HAP-1 (cell line): ENCODE measurements around the gene IL13RA1.
A peak's percentile ranks its signal among the peaks of the same experiment; 100 is the strongest.

Source experiments
- DNase-seq, 2 experiments: peaks; one replicate each; pipeline ENCODE4 v3.0.0-alpha.2; 2016 to 2020; ENCODE audit warnings: low spot score in 2 of 2
- H3K27me3 ChIP-seq: fragments of 250-450 bp; sonication (Bioruptor Pico); 2 replicates; pipeline ENCODE4 v1.5.1; 2020; ENCODE audit warnings: low read depth, mild to moderate bottlenecking, moderate library complexity
- H3K36me3 ChIP-seq: fragments of 250-450 bp; sonication (Bioruptor Pico); replicated peaks from 2 replicates; pipeline ENCODE4 v1.5.1; 2020; ENCODE audit warnings: mild to moderate bottlenecking
- H3K4me1 ChIP-seq: fragments of 250-450 bp; sonication (Bioruptor Pico); 2 replicates; pipeline ENCODE4 v1.5.1; 2020; ENCODE audit warnings: mild to moderate bottlenecking
- H3K4me3 ChIP-seq: fragments of 250-450 bp; sonication (Bioruptor Pico); 2 replicates; pipeline ENCODE4 v1.5.1; 2020; ENCODE audit warnings: mild to moderate bottlenecking, moderate library complexity
- H3K9me3 ChIP-seq: fragments of 250-450 bp; sonication (Bioruptor Pico); 2 replicates; pipeline ENCODE4 v1.5.1; 2020; ENCODE audit warnings: mild to moderate bottlenecking, moderate library complexity
- in situ Hi-C: fragments of 300-500 bp; cut with MboI; formaldehyde crosslinking; loops from 3 replicates; pipeline ENCODE4 v1.14.3; 2020; ENCODE audit warnings: low sequenced_read_pairs, inconsistent platforms, mixed read lengths

IL13RA1 gene

DNA sequence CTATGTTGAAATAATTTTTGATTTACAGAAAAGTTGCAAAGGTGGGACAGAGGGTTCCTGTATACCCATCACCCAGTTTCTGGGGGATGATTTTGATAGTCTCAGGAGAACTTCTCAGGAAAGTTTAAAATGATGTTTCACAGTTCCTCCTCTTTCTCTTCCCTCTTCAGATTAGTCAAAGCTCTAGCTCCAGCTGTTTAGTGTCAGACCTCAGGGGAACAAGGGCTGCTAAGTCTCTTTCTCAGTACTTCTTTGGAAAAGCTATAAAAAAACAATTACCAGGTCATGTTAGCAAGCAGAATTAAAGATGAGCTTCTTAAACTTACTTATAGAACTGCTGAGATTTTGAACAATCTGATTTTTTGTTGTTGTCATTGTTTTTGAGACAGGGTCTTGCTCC, 12.2 kb downstream of the IL13RA1 start:
- in situ Hi-C loops: no loop called here
- H3K4me3 ChIP-seq: no peak overlapping the region
- H3K27me3 ChIP-seq: no peaks in the 10 kb centered on the region
- H3K36me3 ChIP-seq: no peaks in the 10 kb centered on the region; the same call in 1 of the 2 replicates
- H3K4me1 ChIP-seq: no peaks in the 10 kb centered on the region
- DNase-seq: no peak
- H3K9me3 ChIP-seq: no peaks in the 10 kb centered on the region

GRCh38 chrX:118740276-118740889, 13.0 kb downstream of the IL13RA1 start:
- Histone ChIP-seq H3K4me1 (no peaks in the 10 kb centered on the region), H3K4me3 (no peak overlapping the region), H3K9me3 (no peaks in the 10 kb centered on the region), H3K27me3 (no peaks in the 10 kb centered on the region), H3K36me3 (no peaks in the 10 kb centered on the region; the same call in 1 of the 2 replicates)
- in situ Hi-C loops: no loop called here
- no peak for DNase-seq

DNA sequence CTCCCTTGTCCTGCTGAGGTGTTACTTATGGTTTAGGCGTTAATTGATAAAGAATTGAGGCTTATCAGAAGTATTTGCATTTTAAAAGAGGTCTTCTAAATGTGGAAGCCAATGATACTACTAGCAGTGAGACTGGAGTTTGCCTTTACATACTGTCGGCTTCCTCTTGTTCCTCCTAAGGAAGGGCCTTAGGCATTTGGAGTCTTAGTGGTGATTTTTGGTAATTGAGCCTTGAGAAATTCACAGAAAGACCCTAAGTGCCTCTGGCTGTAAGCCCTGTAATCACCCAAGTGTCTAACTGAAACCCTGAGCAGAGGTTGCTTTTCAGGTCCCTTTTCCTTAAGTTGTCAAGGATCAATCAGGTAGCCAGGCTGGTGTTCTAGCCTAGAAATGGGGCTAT, 14.8 kb downstream of the IL13RA1 start:
- in situ Hi-C loops: no loop called here
- no peaks in the 10 kb centered on the region for H3K27me3 ChIP-seq

GRCh38 chrX:118745570-118745969, 18.2 kb downstream of the IL13RA1 start:
- in situ Hi-C loops: no loop called here
- Histone ChIP-seq H3K9me3 (no peaks in the 10 kb centered on the region), H3K27me3 (no peaks in the 10 kb centered on the region), H3K36me3 (no peaks in the 10 kb centered on the region; the same call in 1 of the 2 replicates), H3K4me3 (no peak overlapping the region), H3K4me1 (no peaks in the 10 kb centered on the region)
- DNase-seq: no peak

More for the DNA sequence above, 14.8 kb downstream of the IL13RA1 start:
- no peaks in the 10 kb centered on the region; the same call in 1 of the 2 replicates for H3K36me3 ChIP-seq
- H3K4me3 ChIP-seq: no peak overlapping the region
- H3K9me3 ChIP-seq: no peaks in the 10 kb centered on the region
- no peak for DNase-seq
- H3K4me1 ChIP-seq: no peaks in the 10 kb centered on the region

GRCh38 chrX:118751950-118752783, 24.8 kb downstream of the IL13RA1 start:
- no peaks in the 10 kb centered on the region; the same call in none of the 2 replicates for H3K36me3 ChIP-seq
- no peaks in the 10 kb centered on the region for H3K27me3 ChIP-seq
- in situ Hi-C loops: no loop called here
- no peak overlapping the region for H3K4me3 ChIP-seq
- H3K9me3 ChIP-seq: no peaks in the 10 kb centered on the region
- no peaks in the 10 kb centered on the region for H3K4me1 ChIP-seq
- DNase-seq: no peak

- in situ Hi-C loops: no loop called here
- no peaks in the 10 kb centered on the region for H3K27me3 ChIP-seq
These were observed 28.2 kb downstream of the IL13RA1 start for GRCh38 chrX:118755633-118756032.

DNA sequence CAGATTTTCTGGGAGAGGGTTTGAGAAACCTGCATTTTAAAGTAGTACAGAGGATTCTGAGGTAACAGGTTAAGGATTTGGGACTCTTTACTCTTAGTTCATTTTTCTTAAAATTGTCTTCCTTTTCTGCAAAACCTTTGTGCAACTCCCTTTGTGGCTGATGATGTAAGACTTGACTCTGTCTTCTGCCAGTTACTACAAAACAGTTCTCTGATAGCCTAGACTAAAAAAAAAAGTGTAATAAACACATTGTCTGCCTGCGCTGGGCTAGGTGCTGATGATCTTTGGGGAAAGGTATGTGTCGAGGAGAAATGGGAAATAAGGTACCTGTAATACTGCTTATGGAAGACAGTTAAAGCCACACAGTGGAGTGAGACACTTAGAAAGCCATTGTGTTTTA, 28.7 kb downstream of the IL13RA1 start:
- Histone ChIP-seq H3K4me3 (no peak overlapping the region), H3K36me3 (peaks cover 7% of the 10 kb centered on the region), H3K4me1 (peaks cover 2% of the 10 kb centered on the region; the same call in 1 of the 2 replicates), H3K27me3 (no peaks in the 10 kb centered on the region), H3K9me3 (no peaks in the 10 kb centered on the region)
- in situ Hi-C loops: no loop called here
- DNase-seq: no peak

More at GRCh38 chrX:118755633-118756032, 28.2 kb downstream of the IL13RA1 start:
- no peak for DNase-seq
- Histone ChIP-seq H3K36me3 (peaks cover 7% of the 10 kb centered on the region), H3K4me1 (peaks cover 2% of the 10 kb centered on the region; the same call in 1 of the 2 replicates), H3K9me3 (no peaks in the 10 kb centered on the region), H3K4me3 (no peak overlapping the region)

DNA sequence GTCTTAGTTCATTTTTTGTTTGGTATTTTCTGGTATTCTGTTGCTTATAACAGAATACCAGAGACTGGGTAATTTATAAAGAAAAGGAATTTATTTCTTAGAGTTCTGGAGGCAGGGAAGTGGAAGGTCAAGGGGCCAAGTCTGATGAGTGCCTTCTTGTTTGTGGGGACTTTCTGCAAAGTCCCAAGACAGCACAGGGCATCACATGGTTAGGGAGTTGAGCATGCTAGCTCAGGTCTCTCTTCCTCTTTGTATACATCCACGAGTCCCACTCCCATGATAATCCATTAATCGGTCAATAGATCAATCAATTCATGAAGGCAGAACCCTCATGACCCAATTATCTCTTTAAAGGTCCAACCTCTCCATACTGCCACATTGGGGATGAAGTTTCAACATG, 31.1 kb downstream of the IL13RA1 start:
- no peaks in the 10 kb centered on the region for H3K27me3 ChIP-seq
- no peak overlapping the region for H3K4me3 ChIP-seq
- H3K4me1 ChIP-seq: peaks cover 2% of the 10 kb centered on the region; the same call in 1 of the 2 replicates
- H3K9me3 ChIP-seq: no peaks in the 10 kb centered on the region
- DNase-seq: no peak
- in situ Hi-C loops: no loop called here
- H3K36me3 ChIP-seq: peaks cover 7% of the 10 kb centered on the region

- no peaks in the 10 kb centered on the region for H3K9me3 ChIP-seq
- H3K36me3 ChIP-seq: peaks cover 7% of the 10 kb centered on the region
- no peak for DNase-seq
- no peaks in the 10 kb centered on the region for H3K27me3 ChIP-seq
- peaks cover 2% of the 10 kb centered on the region; the same call in 1 of the 2 replicates for H3K4me1 ChIP-seq
- no peak overlapping the region for H3K4me3 ChIP-seq
- in situ Hi-C loops: no loop called here
These were observed 32.6 kb downstream of the IL13RA1 start for GRCh38 chrX:118760025-118760424.

- H3K4me1 ChIP-seq: peaks cover 2% of the 10 kb centered on the region; the same call in 1 of the 2 replicates
- peak in 1 of 2 experiments; percentile 15 for DNase-seq
- H3K27me3 ChIP-seq: no peaks in the 10 kb centered on the region
- peaks cover 7% of the 10 kb centered on the region for H3K36me3 ChIP-seq
- H3K4me3 ChIP-seq: no peak overlapping the region
- H3K9me3 ChIP-seq: no peaks in the 10 kb centered on the region
- in situ Hi-C loops: no loop called here
These were observed 34.7 kb downstream of the IL13RA1 start for GRCh38 chrX:118761939-118762707.

DNA sequence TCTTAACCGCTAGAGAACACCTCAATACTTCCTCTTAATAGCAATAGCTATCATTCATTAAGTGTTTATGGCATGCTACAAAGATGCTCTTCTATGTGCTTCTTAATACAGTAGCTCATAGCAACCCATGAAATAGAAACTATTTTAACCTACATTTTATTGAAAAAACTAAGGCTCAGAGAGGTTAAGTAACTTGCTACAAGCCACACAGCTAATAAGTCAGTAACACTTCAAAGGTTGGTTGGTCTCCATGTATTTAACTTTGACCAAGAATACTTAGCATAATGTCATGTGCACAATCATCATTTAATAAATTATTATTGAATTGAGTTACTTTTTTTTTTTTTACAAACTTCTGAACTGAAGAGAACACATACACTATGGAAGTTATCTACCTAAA, 36.1 kb downstream of the IL13RA1 start:
- no peak overlapping the region for H3K4me3 ChIP-seq
- H3K9me3 ChIP-seq: no peaks in the 10 kb centered on the region
- no peak for DNase-seq
- no peaks in the 10 kb centered on the region for H3K27me3 ChIP-seq
- H3K36me3 ChIP-seq: peaks cover 7% of the 10 kb centered on the region
- in situ Hi-C loops: no loop called here
- peaks cover 2% of the 10 kb centered on the region; the same call in 1 of the 2 replicates for H3K4me1 ChIP-seq

DNA sequence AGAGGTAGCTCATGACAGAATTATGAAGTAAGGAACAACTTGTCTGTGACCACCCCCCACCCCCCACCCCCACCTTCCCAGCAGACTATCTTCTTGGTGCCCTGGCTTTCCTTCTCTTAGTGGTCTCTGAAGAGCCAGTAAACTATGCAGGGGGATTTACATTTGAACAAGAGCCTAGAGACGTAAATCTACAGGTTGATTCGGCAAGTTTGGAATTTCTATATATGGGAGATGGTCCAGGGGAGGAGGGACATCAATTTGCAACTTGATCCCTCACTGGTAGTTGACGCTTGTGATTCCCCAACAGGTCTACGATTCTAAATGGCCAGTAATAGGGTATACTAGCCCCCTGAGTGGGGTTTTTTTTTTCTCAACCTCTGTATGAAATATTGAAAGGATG, 36.7 kb downstream of the IL13RA1 start:
- Histone ChIP-seq H3K4me1 (peaks cover 2% of the 10 kb centered on the region; the same call in 1 of the 2 replicates), H3K27me3 (no peaks in the 10 kb centered on the region), H3K9me3 (no peaks in the 10 kb centered on the region), H3K4me3 (no peak overlapping the region), H3K36me3 (peaks cover 3% of the 10 kb centered on the region; the same call in 1 of the 2 replicates)
- in situ Hi-C loops: no loop called here
- no peak for DNase-seq

DNA sequence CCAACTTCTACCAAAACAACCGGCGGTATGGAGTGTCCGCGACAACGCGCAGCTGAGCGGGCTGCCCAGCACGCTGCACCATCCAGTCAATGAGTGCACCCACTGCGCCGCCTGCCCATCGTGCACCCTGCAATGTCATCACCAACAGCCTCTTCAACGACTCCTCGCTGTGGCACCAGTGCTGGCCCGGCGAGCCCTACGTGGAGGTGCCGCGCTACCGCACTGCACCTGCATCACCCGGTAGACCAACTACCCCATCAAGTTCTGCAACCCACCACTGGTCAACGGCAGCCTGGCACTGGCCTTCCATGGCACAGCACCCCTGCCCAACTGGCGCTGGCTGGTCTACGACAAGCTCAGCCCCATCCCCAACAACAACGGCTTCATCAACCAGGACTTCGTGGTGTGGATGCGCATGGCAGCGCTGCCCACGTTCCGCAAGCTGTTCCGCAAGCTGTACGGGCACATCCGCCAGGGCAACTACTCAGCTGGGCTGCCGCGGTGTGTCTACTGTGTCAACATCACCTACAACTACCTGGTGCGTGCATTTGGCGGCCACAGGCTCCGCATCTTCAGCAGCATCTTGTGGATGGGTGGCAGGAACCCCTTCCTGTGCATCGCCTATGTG, 42.8 kb downstream of the IL13RA1 start:
- peaks cover 7% of the 10 kb centered on the region; the same call in 1 of the 2 replicates for H3K4me1 ChIP-seq
- no peaks in the 10 kb centered on the region for H3K27me3 ChIP-seq
- no peaks in the 10 kb centered on the region for H3K9me3 ChIP-seq
- DNase-seq: no peak
- H3K4me3 ChIP-seq: no peak overlapping the region
- H3K36me3 ChIP-seq: no peaks in the 10 kb centered on the region
- in situ Hi-C loops: no loop called here
